SK-N-MC (cell line): ENCODE results near the gene NR1H2.

Source experiments
- EZH2 ChIP-seq: fragments of 200-600 bp; sonication (generic); IDR thresholded peaks from one replicate; pipeline ENCODE4 v1.6.1; 2017; ENCODE audit warnings: antibody characterized with exemption
- POLR2AphosphoS5 ChIP-seq: IDR thresholded peaks from 2 replicates; pipeline ENCODE4 v1.6.1; 2012; ENCODE audit warnings: mild to moderate bottlenecking, low read depth, low read length, borderline replicate concordance

GRCh38 chr19:50431343-50432220 is 55.3 kb downstream of the NR1H2 start:
- TF ChIP-seq POLR2AphosphoS5, result no peak
- TF ChIP-seq EZH2, result no peak
